HG03103 (cell line): Measurements from ENCODE around the gene ANKHD1.

Experiments used
- ATAC-seq: cut with Tn5 transposase; IDR thresholded peaks from one replicate; pipeline ENCODE4 v1.9.1; 2021; ENCODE audit warnings: low read depth; ENCODE audit not compliant: unreplicated experiment

Gene ANKHD1

GRCh38 chr5:140367256-140368013 lies 34.2 kb upstream of the ANKHD1 start:
- no peak for ATAC-seq

- ATAC-seq, result no peak
Observed at GRCh38 chr5:140371356-140372151, 30.1 kb upstream of the ANKHD1 start.

GRCh38 chr5:140372971-140373487 lies 28.6 kb upstream of the ANKHD1 start:
- no peak for ATAC-seq

GRCh38 chr5:140381351-140381750 lies 20.3 kb upstream of the ANKHD1 start:
- ATAC-seq, result no peak

- no peak for ATAC-seq
Observed at GRCh38 chr5:140381972-140382371, 19.7 kb upstream of the ANKHD1 start.

GRCh38 chr5:140382866-140383265 lies 18.8 kb upstream of the ANKHD1 start:
- ATAC-seq, result no peak

- no peak for ATAC-seq
Observed at GRCh38 chr5:140383300-140383699, 18.3 kb upstream of the ANKHD1 start.

GRCh38 chr5:140388052-140388451 lies 13.6 kb upstream of the ANKHD1 start:
- ATAC-seq, result no peak

- ATAC-seq, result no peak
Observed at GRCh38 chr5:140391312-140391711, 10.3 kb upstream of the ANKHD1 start.

- ATAC-seq, result no peak
Observed at GRCh38 chr5:140391732-140392131, 9.9 kb upstream of the ANKHD1 start.

- ATAC-seq, result no peak
Observed at GRCh38 chr5:140393738-140394137, 7.9 kb upstream of the ANKHD1 start.

GRCh38 chr5:140398379-140398811 lies 3.2 kb upstream of the ANKHD1 start:
- no peak for ATAC-seq

- ATAC-seq, result peak; percentile 1
Observed at GRCh38 chr5:140399979-140400729, 1.5 kb upstream of the ANKHD1 start.

- ATAC-seq, result peak; percentile 51
Observed at GRCh38 chr5:140400730-140401361, 787 bp upstream of the ANKHD1 start.

- no peak for ATAC-seq
Observed at GRCh38 chr5:140402258-140403074, 833 bp downstream of the ANKHD1 start.

- ATAC-seq, result no peak
Observed at GRCh38 chr5:140403613-140404012, 2.0 kb downstream of the ANKHD1 start.

GRCh38 chr5:140408750-140409241 lies 7.2 kb downstream of the ANKHD1 start:
- no peak for ATAC-seq

- no peak for ATAC-seq
Observed at GRCh38 chr5:140413230-140413629, 11.6 kb downstream of the ANKHD1 start.

GRCh38 chr5:140417235-140417634 lies 15.6 kb downstream of the ANKHD1 start:
- ATAC-seq, result no peak
